ENCODE measurements around the gene PTPRO. TPM values are rescaled to one million over a fixed set of nuclear protein-coding genes. Genes with fewer than 3 reads are reported as not detected.

PTPRO gene
- total and polyA plus RNA-seq, 10 of the 15 experiments (the other 5 are each of a cell fraction or from before 2014, with no cell fraction given), result 1.2 to 5.3 (median 3.5) TPM

DNA sequence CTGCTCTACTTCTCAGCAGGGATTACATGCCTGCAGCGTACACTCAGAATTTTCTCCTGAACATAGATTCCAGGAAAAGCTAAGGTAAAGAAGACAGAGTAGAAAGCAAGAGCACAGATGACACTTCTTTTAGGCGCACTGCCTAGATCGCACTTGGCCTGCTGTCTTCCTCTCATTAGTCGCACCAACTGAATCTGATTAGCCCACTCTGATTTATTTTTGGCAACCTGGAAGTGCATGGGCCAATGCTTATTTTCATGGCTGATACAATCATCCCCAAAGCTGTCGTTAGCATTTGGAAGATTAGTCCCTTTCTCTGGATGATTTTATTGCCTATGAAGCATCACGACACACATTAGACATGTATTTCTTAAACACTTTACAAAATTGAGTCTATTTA is 152.5 kb downstream of the PTPRO start:
- TF ChIP-seq MTA2 (IDR thresholded peaks at IDR 0.05; ENCODE audit: low read depth) (no peak), ZNF217 (IDR thresholded peaks at IDR 0.05) (no peak), RAD21 (IDR thresholded peaks at IDR 0.05; ENCODE audit: insufficient read depth, low read depth, low read length) (no peak), IRF3 (IDR thresholded peaks at IDR 0.05) (no peak), SREBF1 (IDR thresholded peaks at IDR 0.05; ENCODE audit: low read length) (no peak), NFIC (IDR thresholded peaks at IDR 0.05; ENCODE audit: low read depth, low read length) (no peak), BRCA1 (IDR thresholded peaks at IDR 0.05; ENCODE audit: low read depth, low read length) (no peak), FOS (IDR thresholded peaks at IDR 0.05; ENCODE audit: borderline replicate concordance, extremely low read depth, insufficient read length) (no peak), CHD2 (IDR thresholded peaks at IDR 0.05; ENCODE audit: borderline replicate concordance, low read depth, low read length) (no peak)
- TF ChIP-seq, protein P1, sequence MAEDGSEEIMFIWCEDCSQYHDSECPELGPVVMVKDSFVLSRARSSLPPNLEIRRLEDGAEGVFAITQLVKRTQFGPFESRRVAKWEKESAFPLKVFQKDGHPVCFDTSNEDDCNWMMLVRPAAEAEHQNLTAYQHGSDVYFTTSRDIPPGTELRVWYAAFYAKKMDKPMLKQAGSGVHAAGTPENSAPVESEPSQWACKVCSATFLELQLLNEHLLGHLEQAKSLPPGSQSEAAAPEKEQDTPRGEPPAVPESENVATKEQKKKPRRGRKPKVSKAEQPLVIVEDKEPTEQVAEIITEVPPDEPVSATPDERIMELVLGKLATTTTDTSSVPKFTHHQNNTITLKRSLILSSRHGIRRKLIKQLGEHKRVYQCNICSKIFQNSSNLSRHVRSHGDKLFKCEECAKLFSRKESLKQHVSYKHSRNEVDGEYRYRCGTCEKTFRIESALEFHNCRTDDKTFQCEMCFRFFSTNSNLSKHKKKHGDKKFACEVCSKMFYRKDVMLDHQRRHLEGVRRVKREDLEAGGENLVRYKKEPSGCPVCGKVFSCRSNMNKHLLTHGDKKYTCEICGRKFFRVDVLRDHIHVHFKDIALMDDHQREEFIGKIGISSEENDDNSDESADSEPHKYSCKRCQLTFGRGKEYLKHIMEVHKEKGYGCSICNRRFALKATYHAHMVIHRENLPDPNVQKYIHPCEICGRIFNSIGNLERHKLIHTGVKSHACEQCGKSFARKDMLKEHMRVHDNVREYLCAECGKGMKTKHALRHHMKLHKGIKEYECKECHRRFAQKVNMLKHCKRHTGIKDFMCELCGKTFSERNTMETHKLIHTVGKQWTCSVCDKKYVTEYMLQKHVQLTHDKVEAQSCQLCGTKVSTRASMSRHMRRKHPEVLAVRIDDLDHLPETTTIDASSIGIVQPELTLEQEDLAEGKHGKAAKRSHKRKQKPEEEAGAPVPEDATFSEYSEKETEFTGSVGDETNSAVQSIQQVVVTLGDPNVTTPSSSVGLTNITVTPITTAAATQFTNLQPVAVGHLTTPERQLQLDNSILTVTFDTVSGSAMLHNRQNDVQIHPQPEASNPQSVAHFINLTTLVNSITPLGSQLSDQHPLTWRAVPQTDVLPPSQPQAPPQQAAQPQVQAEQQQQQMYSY (CRISPR knock-in tag; IDR thresholded peaks at IDR 0.05), result no peak
- H3K9me3 ChIP-seq (replicated peaks; ENCODE audit: control insufficient read depth, insufficient read depth, low read length), result no peaks in the 10 kb centered on the region
- H3K4me3 ChIP-seq, result no peak overlapping the region
- CTCF ChIA-PET, result no interaction called here
- WGBS (ENCODE audit: insufficient coverage, insufficient replicate concordance, low lambda C conversion rate, missing lambda C conversion rate), result 48% methylated on average over 6 of the region's 6 CpGs
- BruUV-seq (replicated peaks), result no TSS peak
- peaks cover 0 to 2% of the 10 kb centered on the region in 2 experiments; a peak in 1 of 4 replicates for H3K27me3 ChIP-seq (replicated peaks in 1 of 2; ENCODE audit: control insufficient read depth in 2 of 2, insufficient read depth in 2 of 2, low read length in 1 of 2)
- in situ Hi-C loops (cut with MboI) (no loop called here), intact Hi-C loops (cut with micrococcal nuclease; ENCODE audit: unreplicated experiment) (no loop called here)
- FAIRE-seq, result no peak
- H3K27ac ChIP-seq (ENCODE audit: control insufficient read depth, insufficient read depth), result no peak overlapping the region
- no peak overlapping the region for H3K4me2 ChIP-seq (ENCODE audit: control insufficient read depth, insufficient read depth)
- POLR2A ChIA-PET, result no interaction called here
- no peaks in the 10 kb centered on the region for H4K20me1 ChIP-seq (ENCODE audit: control insufficient read depth, insufficient read depth)
- H3K79me2 ChIP-seq (ENCODE audit: control insufficient read depth, insufficient read depth, low read length), result no peaks in the 10 kb centered on the region
- DNase-seq (ENCODE audit: low read depth, low spot score), result no peak
- no peaks in the 10 kb centered on the region for H3K36me3 ChIP-seq (ENCODE audit: control insufficient read depth in 2 of 2, insufficient read depth in 2 of 2, low read length in 1 of 2)
- no peaks in the 10 kb centered on the region for H3K4me1 ChIP-seq (ENCODE audit: control insufficient read depth, insufficient read depth, low read length)
- RAD21 ChIA-PET (ENCODE audit: unreplicated experiment), result no interaction called here
- SMC1A ChIA-PET (ENCODE audit: uncharacterized antibody, unreplicated experiment), result no interaction called here
- H3K9ac ChIP-seq (ENCODE audit: control insufficient read depth, insufficient read depth, low read length), result no peak overlapping the region
- no peak for ATAC-seq
- no peak overlapping the region for H2AFZ ChIP-seq (ENCODE audit: control insufficient read depth, low read depth, low read length)

Data from GM12878 (cell line).